MM.1S (cell line): ENCODE measurements around the gene RUNX2.

Experiments used
- DNase-seq: peaks from one replicate; pipeline ENCODE4 v3.0.0-alpha.2; 2015
- H2AFZ ChIP-seq: fragments of 300-600 bp; sonication (generic); 2 replicates; pipeline ENCODE4 v1.6.0; 2016; ENCODE audit warnings: antibody characterized with exemption, low read length
- H3F3A ChIP-seq: fragments of 300-600 bp; sonication (generic); 2 replicates; pipeline ENCODE4 v1.6.1; 2016; ENCODE audit warnings: mild to moderate bottlenecking, antibody characterized with exemption, low read length, moderate library complexity, mixed read lengths; ENCODE audit not compliant: insufficient read depth
- H3K27ac ChIP-seq: fragments of 300-600 bp; sonication (generic); 2 replicates; pipeline ENCODE4 v1.5.1; 2016; ENCODE audit warnings: mild to moderate bottlenecking, low read length
- H3K27me3 ChIP-seq: fragments of 300-600 bp; sonication (generic); replicated peaks from 2 replicates; pipeline ENCODE4 v1.6.0; 2016; ENCODE audit warnings: low read length; ENCODE audit not compliant: insufficient read depth
- H3K36me3 ChIP-seq: fragments of 300-600 bp; sonication (generic); replicated peaks from 2 replicates; pipeline ENCODE4 v1.6.1; 2016; ENCODE audit warnings: mild to moderate bottlenecking, low read length, mixed read lengths; ENCODE audit not compliant: insufficient read depth
- H3K4me1 ChIP-seq: fragments of 300-600 bp; sonication (generic); 2 replicates; pipeline ENCODE4 v1.6.1; 2016; ENCODE audit warnings: low read length, mixed read lengths
- H3K4me2 ChIP-seq: fragments of 300-600 bp; sonication (generic); 2 replicates; pipeline ENCODE4 v1.6.0; 2016; ENCODE audit warnings: low read depth, low read length
- H3K4me3 ChIP-seq: fragments of 300-600 bp; sonication (generic); 2 replicates; pipeline ENCODE4 v1.5.1; 2016; ENCODE audit warnings: low read length, mixed read lengths
- H3K79me2 ChIP-seq: fragments of 300-600 bp; sonication (generic); 2 replicates; pipeline ENCODE4 v1.6.1; 2016; ENCODE audit warnings: mixed run types, low read length, mixed read lengths
- H3K9ac ChIP-seq: fragments of 300-600 bp; sonication (generic); 2 replicates; pipeline ENCODE4 v1.6.1; 2016; ENCODE audit warnings: low read length, mixed read lengths
- H3K9me2 ChIP-seq: fragments of 300-600 bp; sonication (generic); replicated peaks from 2 replicates; pipeline ENCODE4 v1.6.1; 2016; ENCODE audit warnings: mild to moderate bottlenecking, low read length, mixed read lengths; ENCODE audit not compliant: insufficient read depth
- H3K9me3 ChIP-seq: fragments of 300-600 bp; sonication (generic); replicated peaks from 2 replicates; pipeline ENCODE4 v1.6.1; 2016; ENCODE audit warnings: mild to moderate bottlenecking, low read length, mixed read lengths; ENCODE audit not compliant: insufficient read depth
- H4K20me1 ChIP-seq: fragments of 300-600 bp; sonication (generic); 2 replicates; pipeline ENCODE4 v1.6.1; 2016; ENCODE audit warnings: mild to moderate bottlenecking, low read length, moderate library complexity, mixed read lengths; ENCODE audit not compliant: insufficient read depth
- EZH2 ChIP-seq: fragments of 300-600 bp; sonication (generic); optimal IDR thresholded peaks from 2 replicates; pipeline ENCODE3; 2017; ENCODE audit warnings: low read depth, mild to moderate bottlenecking, antibody characterized with exemption, low read length, mixed read lengths
- EZH2phosphoT487 ChIP-seq: fragments of 300-600 bp; sonication (generic); IDR thresholded peaks from 2 replicates; pipeline ENCODE4 v1.6.1; 2018; ENCODE audit warnings: antibody characterized with exemption, low read length
- TF ChIP-seq, protein P1 (sequence below): fragments of 300-600 bp; sonication (generic); IDR thresholded peaks from 2 replicates; pipeline ENCODE4 v1.5.1; 2016; ENCODE audit warnings: antibody characterized with exemption, low read length, mixed read lengths

RUNX2 gene

DNA sequence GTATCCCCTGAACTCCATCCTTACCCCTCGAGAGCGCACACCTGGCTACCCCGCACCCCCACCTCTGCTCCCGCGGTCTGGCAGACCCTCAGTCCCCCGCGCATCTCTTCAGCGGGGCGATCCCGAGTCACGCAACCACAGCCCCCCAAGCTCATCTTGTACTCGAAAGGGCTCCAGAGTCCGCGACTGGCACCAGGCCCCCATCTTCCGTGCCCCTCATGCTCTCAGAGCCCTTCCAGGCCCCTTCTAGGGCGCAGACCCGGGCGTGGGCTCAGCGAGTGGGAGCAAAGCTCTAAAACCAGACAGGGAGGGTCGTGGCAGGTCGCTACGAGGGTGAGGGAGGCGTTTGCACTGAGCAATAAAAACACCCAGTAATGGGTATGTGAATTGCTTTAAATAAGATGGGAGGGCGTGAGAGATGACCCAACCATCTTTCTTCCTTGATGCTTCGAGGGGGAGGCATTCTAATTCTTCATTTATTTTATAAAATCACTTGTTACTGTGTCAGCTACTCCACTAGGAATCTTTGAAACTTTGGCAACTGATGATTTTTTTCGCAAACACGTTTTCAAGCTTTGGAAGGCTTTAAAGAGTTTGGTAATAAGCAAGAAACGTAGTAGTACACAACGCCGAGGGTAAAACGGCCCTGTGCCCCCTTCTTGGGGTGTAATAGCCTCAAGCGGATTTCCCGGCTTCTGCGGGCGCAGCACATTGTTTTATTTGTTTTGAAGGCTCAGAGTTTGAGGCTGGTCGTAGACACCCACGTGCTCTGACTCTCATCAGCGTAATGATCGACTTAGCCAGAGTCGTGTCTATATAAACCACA, 92.2 kb downstream of the RUNX2 start:
- Histone ChIP-seq H3K4me2 (peak overlapping the region; percentile 93), H3K4me1 (peaks cover 28% of the 10 kb centered on the region), H2AFZ (peak overlapping the region; percentile 32; the same call in 1 of the 2 replicates), H3K9ac (peak overlapping the region; percentile 100), H3K79me2 (peaks cover 79% of the 10 kb centered on the region), H3K9me2 (no peaks in the 10 kb centered on the region), H4K20me1 (no peaks in the 10 kb centered on the region), H3K4me3 (peak overlapping the region; percentile 95), H3K9me3 (no peaks in the 10 kb centered on the region), H3K27me3 (no peaks in the 10 kb centered on the region), H3F3A (peaks cover 43% of the 10 kb centered on the region), H3K36me3 (no peaks in the 10 kb centered on the region), H3K27ac (peak overlapping the region; percentile 98)
- peak; percentile 83 for DNase-seq
- TF ChIP-seq EZH2 (no peak), EZH2phosphoT487 (no peak)
- TF ChIP-seq, protein P1, sequence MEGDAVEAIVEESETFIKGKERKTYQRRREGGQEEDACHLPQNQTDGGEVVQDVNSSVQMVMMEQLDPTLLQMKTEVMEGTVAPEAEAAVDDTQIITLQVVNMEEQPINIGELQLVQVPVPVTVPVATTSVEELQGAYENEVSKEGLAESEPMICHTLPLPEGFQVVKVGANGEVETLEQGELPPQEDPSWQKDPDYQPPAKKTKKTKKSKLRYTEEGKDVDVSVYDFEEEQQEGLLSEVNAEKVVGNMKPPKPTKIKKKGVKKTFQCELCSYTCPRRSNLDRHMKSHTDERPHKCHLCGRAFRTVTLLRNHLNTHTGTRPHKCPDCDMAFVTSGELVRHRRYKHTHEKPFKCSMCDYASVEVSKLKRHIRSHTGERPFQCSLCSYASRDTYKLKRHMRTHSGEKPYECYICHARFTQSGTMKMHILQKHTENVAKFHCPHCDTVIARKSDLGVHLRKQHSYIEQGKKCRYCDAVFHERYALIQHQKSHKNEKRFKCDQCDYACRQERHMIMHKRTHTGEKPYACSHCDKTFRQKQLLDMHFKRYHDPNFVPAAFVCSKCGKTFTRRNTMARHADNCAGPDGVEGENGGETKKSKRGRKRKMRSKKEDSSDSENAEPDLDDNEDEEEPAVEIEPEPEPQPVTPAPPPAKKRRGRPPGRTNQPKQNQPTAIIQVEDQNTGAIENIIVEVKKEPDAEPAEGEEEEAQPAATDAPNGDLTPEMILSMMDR: no peak

DNA sequence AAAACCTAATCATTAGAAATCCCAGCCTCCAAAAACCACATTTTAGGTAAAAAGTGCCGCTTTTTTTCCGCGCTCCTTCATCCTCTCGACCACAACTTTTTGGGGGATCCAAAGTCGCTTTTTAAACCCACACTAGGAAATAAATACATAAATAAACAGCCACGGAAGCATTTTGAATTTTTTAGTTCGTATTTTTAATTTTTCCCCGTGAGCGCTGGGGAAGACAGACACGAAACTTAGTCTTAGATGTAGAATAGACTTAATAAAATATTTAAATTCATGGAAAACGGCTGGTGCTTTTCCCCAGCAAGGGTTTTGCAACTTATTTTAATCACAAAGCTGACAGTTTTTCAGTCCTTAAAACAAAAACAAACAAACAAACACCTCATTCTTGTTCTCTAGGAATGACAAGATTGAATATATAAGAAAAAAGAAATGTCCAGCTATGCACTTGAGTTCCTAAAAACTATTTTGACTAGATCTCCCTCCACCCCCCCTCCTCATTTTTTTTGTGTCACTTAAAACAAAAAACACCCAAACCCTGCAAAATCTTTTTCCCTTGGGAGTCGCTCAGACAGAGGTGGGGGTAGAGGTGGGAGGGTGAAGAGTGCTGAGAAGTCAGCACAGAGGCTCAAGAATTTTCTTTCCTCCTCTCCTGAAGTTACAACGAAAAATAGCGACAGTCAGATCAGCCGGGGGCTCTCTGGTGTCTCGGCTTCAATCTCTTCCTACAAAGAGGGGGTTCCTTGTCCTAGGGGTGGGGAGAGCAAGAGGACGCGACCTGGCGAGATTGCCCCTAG, 93.0 kb downstream of the RUNX2 start:
- Histone ChIP-seq H3K4me3 (peak overlapping the region; percentile 95), H3K9me3 (no peaks in the 10 kb centered on the region), H3K4me2 (peak overlapping the region; percentile 93), H2AFZ (no peak overlapping the region), H3F3A (peaks cover 51% of the 10 kb centered on the region), H3K36me3 (no peaks in the 10 kb centered on the region), H3K4me1 (peaks cover 21% of the 10 kb centered on the region), H3K27me3 (no peaks in the 10 kb centered on the region), H3K79me2 (peaks cover 85% of the 10 kb centered on the region), H4K20me1 (no peaks in the 10 kb centered on the region), H3K9ac (peak overlapping the region; percentile 100), H3K9me2 (no peaks in the 10 kb centered on the region), H3K27ac (peak overlapping the region; percentile 98)
- TF ChIP-seq, protein P1: no peak
- DNase-seq: no peak

DNA sequence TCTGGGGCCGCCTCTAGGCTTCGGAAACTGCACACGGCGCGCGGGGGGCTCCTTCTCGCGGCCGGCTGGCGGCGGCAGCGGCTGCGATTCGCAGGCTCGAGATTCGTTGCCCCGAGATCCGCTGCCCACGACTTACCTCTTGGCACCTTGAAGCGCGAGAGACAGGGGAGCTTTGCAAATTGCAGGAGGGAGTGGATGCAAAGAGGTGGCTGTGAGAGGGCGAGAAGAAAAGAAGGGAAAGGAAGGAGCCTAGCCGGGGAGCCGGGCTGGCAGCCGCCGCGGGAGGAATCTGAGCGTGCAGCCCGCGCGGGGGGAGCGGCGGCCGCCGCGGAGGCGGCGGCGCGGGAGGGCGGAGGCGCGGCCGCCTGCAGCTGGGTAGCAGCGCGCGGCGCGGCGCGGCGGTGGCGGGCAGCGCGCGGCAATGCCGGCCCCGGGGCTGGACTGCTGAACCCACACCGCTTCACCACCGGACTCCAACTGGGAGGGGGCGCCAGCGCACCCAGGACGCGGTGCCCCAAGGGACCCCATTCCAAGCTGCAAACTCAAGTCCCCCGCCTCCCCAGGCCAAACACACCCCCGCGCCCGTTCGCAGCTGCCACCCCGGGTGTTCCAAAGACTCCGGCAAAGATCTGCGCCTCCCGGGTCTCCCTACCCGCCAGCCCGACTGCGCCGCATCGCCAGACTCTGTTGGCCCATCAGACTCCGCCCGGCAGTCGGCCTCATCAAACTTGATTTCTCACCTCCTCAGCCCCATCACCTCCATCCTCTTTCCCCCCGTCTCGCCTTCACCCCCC, 93.8 kb downstream of the RUNX2 start:
- Histone ChIP-seq H3K27ac (peak overlapping the region; percentile 98), H3K9ac (peak overlapping the region; percentile 100), H2AFZ (no peak overlapping the region), H3K79me2 (peaks cover 91% of the 10 kb centered on the region), H3K4me2 (peak overlapping the region; percentile 93), H3K4me1 (peaks cover 13% of the 10 kb centered on the region), H3K27me3 (no peaks in the 10 kb centered on the region), H4K20me1 (no peaks in the 10 kb centered on the region), H3K9me2 (no peaks in the 10 kb centered on the region), H3K36me3 (no peaks in the 10 kb centered on the region), H3K4me3 (peak overlapping the region; percentile 95), H3K9me3 (no peaks in the 10 kb centered on the region), H3F3A (peaks cover 58% of the 10 kb centered on the region)
- no peak for TF ChIP-seq EZH2phosphoT487
- TF ChIP-seq EZH2: no peak
- TF ChIP-seq, protein P1: 0 out of 2 replicates have a peak, but pooled peaks have one; percentile 1
- peak; percentile 64 for DNase-seq
